Breast epithelium (tissue), 3 donors: Measurements from ENCODE around the gene IL12RB2.

Experiments
- CTCF ChIP-seq, 3 donors: fragments of 450-650 bp; IDR thresholded peaks; one replicate each; pipeline ENCODE4 v1.5.1; 2016 to 2017; ENCODE audit warnings: antibody characterized with exemption in 3 of 3, mild to moderate bottlenecking in 3 of 3, moderate library complexity in 3 of 3
- POLR2A ChIP-seq: fragments of 450-650 bp; IDR thresholded peaks from one replicate; pipeline ENCODE4 v1.6.1; 2016; ENCODE audit warnings: antibody characterized with exemption, mild to moderate bottlenecking, moderate library complexity

GRCh38 chr1:67316180-67316902 is 8.7 kb downstream of the IL12RB2 start:
- TF ChIP-seq POLR2A (no peak), CTCF (IDR thresholded peaks at IDR 0.05) (no peak)
